Peyer's patch (tissue), 4 donors: ENCODE measurements around the gene LTBP1.

Experiments used
- POLR2A ChIP-seq, 2 donors: fragments of 450-650 bp; IDR thresholded peaks; one replicate each; pipeline ENCODE4 v1.5.1; 2017; ENCODE audit warnings: antibody characterized with exemption in 2 of 2, mild to moderate bottlenecking in 2 of 2, moderate library complexity in 2 of 2
- TF ChIP-seq, protein P1 (sequence below), 6 experiments: fragments of 450-650 bp in 4 of 6; fragments of 200-600 bp in 2 of 6; sonication (generic) in 1 of 6; IDR thresholded peaks; one replicate each; pipeline ENCODE4 v1.5.1; 2017 to 2019; ENCODE audit warnings: antibody characterized with exemption in 6 of 6, mild to moderate bottlenecking in 3 of 6, moderate library complexity in 1 of 6

DNA sequence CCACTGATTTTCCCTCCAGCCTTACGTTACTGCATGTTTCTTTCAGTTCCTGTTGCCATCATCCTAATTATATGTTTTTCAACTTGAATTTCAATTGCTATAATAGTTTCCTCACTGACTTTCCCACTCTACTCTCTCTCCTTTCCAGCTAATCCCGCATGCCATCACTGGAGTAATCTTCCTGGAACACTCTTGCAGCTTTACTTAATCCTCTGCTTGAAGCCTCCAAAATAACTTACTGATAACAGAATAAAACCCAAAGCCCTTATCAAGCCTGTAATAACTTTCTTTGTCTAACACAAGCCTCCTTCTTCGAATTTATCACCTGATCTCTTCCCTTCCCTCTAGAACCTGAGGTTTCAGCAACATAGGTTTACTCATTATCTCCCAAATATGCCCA is 237.3 kb downstream of the LTBP1 start:
- TF ChIP-seq, protein P1, sequence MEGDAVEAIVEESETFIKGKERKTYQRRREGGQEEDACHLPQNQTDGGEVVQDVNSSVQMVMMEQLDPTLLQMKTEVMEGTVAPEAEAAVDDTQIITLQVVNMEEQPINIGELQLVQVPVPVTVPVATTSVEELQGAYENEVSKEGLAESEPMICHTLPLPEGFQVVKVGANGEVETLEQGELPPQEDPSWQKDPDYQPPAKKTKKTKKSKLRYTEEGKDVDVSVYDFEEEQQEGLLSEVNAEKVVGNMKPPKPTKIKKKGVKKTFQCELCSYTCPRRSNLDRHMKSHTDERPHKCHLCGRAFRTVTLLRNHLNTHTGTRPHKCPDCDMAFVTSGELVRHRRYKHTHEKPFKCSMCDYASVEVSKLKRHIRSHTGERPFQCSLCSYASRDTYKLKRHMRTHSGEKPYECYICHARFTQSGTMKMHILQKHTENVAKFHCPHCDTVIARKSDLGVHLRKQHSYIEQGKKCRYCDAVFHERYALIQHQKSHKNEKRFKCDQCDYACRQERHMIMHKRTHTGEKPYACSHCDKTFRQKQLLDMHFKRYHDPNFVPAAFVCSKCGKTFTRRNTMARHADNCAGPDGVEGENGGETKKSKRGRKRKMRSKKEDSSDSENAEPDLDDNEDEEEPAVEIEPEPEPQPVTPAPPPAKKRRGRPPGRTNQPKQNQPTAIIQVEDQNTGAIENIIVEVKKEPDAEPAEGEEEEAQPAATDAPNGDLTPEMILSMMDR (IDR thresholded peaks at IDR 0.05), result no peak
- TF ChIP-seq POLR2A (IDR thresholded peaks at IDR 0.05), result no peak
